ENCODE measurements around the gene RALB. TPM values are rescaled to one million over a fixed set of nuclear protein-coding genes. Genes with fewer than 3 reads are reported as not detected.

Gene RALB
- total RNA-seq, 1 donor from 2014 or later = 45.2 TPM

- peaks cover 1% of the 10 kb centered on the region for H3K36me3 ChIP-seq (ENCODE audit: control insufficient read depth, insufficient read depth, low read length)
- DNase-seq (ENCODE audit: low read depth) = no peak
- H3K27me3 ChIP-seq (ENCODE audit: control insufficient read depth, insufficient read depth, low read length) = peaks cover 3% of the 10 kb centered on the region
- TF ChIP-seq CTCF (IDR thresholded peaks at IDR 0.05; ENCODE audit: insufficient read depth, low read length, poor library complexity, severe bottlenecking) = peak; percentile 54
- peak within 1 kb of the TSS; percentile 56 for H3K4me3 ChIP-seq (ENCODE audit: low read depth, low read length)
Observed at GRCh38 chr2:120223034-120223912, 29.4 kb upstream of the RALB start, which contains the start of gene TMEM185B. Gene TMEM185B (minus strand): TSS chr2:120223400. CDS start chr2:120222976, 424 bp downstream.

- no peak for TF ChIP-seq CTCF (IDR thresholded peaks at IDR 0.05; ENCODE audit: insufficient read depth, low read length, poor library complexity, severe bottlenecking)
- Histone ChIP-seq H3K36me3 (ENCODE audit: control insufficient read depth, insufficient read depth, low read length) (peaks cover 1% of the 10 kb centered on the region), H3K27me3 (ENCODE audit: control insufficient read depth, insufficient read depth, low read length) (peaks cover 3% of the 10 kb centered on the region), H3K4me3 (ENCODE audit: low read depth, low read length) (no peak overlapping the region)
- no peak for DNase-seq (ENCODE audit: low read depth)
Observed at GRCh38 chr2:120224256-120224655, 28.4 kb upstream of the RALB start.

- no peak for DNase-seq (ENCODE audit: low read depth)
- Histone ChIP-seq H3K4me3 (ENCODE audit: low read depth, low read length) (no peak overlapping the region), H3K27me3 (ENCODE audit: control insufficient read depth, insufficient read depth, low read length) (peaks cover 3% of the 10 kb centered on the region), H3K36me3 (ENCODE audit: control insufficient read depth, insufficient read depth, low read length) (peaks cover 1% of the 10 kb centered on the region)
- no peak for TF ChIP-seq CTCF (IDR thresholded peaks at IDR 0.05; ENCODE audit: insufficient read depth, low read length, poor library complexity, severe bottlenecking)
Observed at GRCh38 chr2:120224735-120225548, 27.7 kb upstream of the RALB start.

GRCh38 chr2:120225549-120226065 lies 27.0 kb upstream of the RALB start:
- H3K4me3 ChIP-seq (ENCODE audit: low read depth, low read length) = no peak overlapping the region
- H3K27me3 ChIP-seq (ENCODE audit: control insufficient read depth, insufficient read depth, low read length) = peaks cover 3% of the 10 kb centered on the region
- DNase-seq (ENCODE audit: low read depth) = no peak
- TF ChIP-seq CTCF (IDR thresholded peaks at IDR 0.05; ENCODE audit: insufficient read depth, low read length, poor library complexity, severe bottlenecking) = no peak
- H3K36me3 ChIP-seq (ENCODE audit: control insufficient read depth, insufficient read depth, low read length) = peaks cover 1% of the 10 kb centered on the region

- Histone ChIP-seq H3K4me3 (ENCODE audit: low read depth, low read length) (no peak overlapping the region), H3K36me3 (ENCODE audit: control insufficient read depth, insufficient read depth, low read length) (peaks cover 1% of the 10 kb centered on the region), H3K27me3 (ENCODE audit: control insufficient read depth, insufficient read depth, low read length) (peaks cover 3% of the 10 kb centered on the region)
- DNase-seq (ENCODE audit: low read depth) = no peak
- TF ChIP-seq CTCF (IDR thresholded peaks at IDR 0.05; ENCODE audit: insufficient read depth, low read length, poor library complexity, severe bottlenecking) = no peak
Observed at GRCh38 chr2:120226316-120226715, 26.3 kb upstream of the RALB start.
